Astrocyte (in vitro differentiated cells and primary cell): ENCODE measurements around the gene ALB. TPM values are rescaled to one million over a fixed set of nuclear protein-coding genes. Genes with fewer than 3 reads are reported as not detected.

Source experiments
- DNase-seq: peaks from one replicate; pipeline ENCODE4 v3.0.0-alpha.2; 2010; ENCODE audit warnings: low read depth
- FAIRE-seq: peaks from 2 replicates; lab custom pipeline; 2011; peaks lifted over from hg19 to GRCh38; lab: Jason Lieb, UNC
- H2AFZ ChIP-seq: 2 replicates; pipeline ENCODE4 v1.6.0; 2012; ENCODE audit warnings: low read depth, low read length, inconsistent platforms
- H3K27ac ChIP-seq: 2 replicates; pipeline ENCODE4 v1.5.1; 2011; ENCODE audit warnings: low read depth, low read length, inconsistent platforms
- H3K27me3 ChIP-seq: 2 replicates; pipeline ENCODE4 v1.6.0; 2011; ENCODE audit warnings: low read length, inconsistent platforms; ENCODE audit not compliant: insufficient read depth
- H3K36me3 ChIP-seq: 2 replicates; pipeline ENCODE4 v1.5.1; 2011; ENCODE audit warnings: low read length, inconsistent platforms; ENCODE audit not compliant: insufficient read depth
- H3K4me1 ChIP-seq: 2 replicates; pipeline ENCODE4 v1.5.1; 2011; ENCODE audit warnings: low read length, inconsistent platforms; ENCODE audit not compliant: insufficient read depth
- H3K4me2 ChIP-seq: 2 replicates; pipeline ENCODE4 v1.6.0; 2012; ENCODE audit warnings: low read length, inconsistent platforms
- H3K4me3 ChIP-seq: 2 replicates; pipeline ENCODE4 v1.5.1; 2011; ENCODE audit warnings: low read depth, mild to moderate bottlenecking, low read length, inconsistent platforms; ENCODE audit not compliant: insufficient read depth
- H3K79me2 ChIP-seq: 2 replicates; pipeline ENCODE4 v1.6.0; 2012; ENCODE audit warnings: mild to moderate bottlenecking, low read length, inconsistent platforms; ENCODE audit not compliant: insufficient read depth
- H3K9ac ChIP-seq: 2 replicates; pipeline ENCODE4 v1.6.0; 2012; ENCODE audit warnings: mild to moderate bottlenecking, low read length, inconsistent platforms
- H3K9me3 ChIP-seq: 2 replicates; pipeline ENCODE4 v1.5.1; 2012; ENCODE audit warnings: low read depth, mild to moderate bottlenecking, low read length, inconsistent platforms; ENCODE audit not compliant: insufficient read depth
- H4K20me1 ChIP-seq: 2 replicates; pipeline ENCODE4 v1.6.0; 2012; ENCODE audit warnings: low read length, inconsistent platforms; ENCODE audit not compliant: insufficient read depth
- H3K27ac Mint-ChIP-seq: one replicate; pipeline ENCODE4 v1.8.0; 2021; ENCODE audit warnings: mild to moderate bottlenecking, mixed read lengths; ENCODE audit not compliant: unreplicated experiment
- H3K27me3 Mint-ChIP-seq: one replicate; pipeline ENCODE4 v1.8.0; 2021; ENCODE audit warnings: low read depth, mixed read lengths; ENCODE audit not compliant: unreplicated experiment
- H3K36me3 Mint-ChIP-seq: one replicate; pipeline ENCODE4 v1.8.0; 2021; ENCODE audit warnings: low read depth, mixed read lengths; ENCODE audit not compliant: unreplicated experiment
- H3K4me1 Mint-ChIP-seq: one replicate; pipeline ENCODE4 v1.8.0; 2021; ENCODE audit warnings: low read depth, mixed read lengths; ENCODE audit not compliant: unreplicated experiment
- H3K4me3 Mint-ChIP-seq: one replicate; pipeline ENCODE4 v1.8.0; 2021; ENCODE audit warnings: mild to moderate bottlenecking, moderate library complexity, mixed read lengths; ENCODE audit not compliant: unreplicated experiment
- H3K9me3 Mint-ChIP-seq: one replicate; pipeline ENCODE4 v1.8.0; 2021; ENCODE audit warnings: mild to moderate bottlenecking, mixed read lengths; ENCODE audit not compliant: unreplicated experiment
- CTCF ChIP-seq: IDR thresholded peaks from 2 replicates; pipeline ENCODE4 v1.5.1; 2011; ENCODE audit warnings: low read depth, mild to moderate bottlenecking, inconsistent platforms, low read length, moderate library complexity; ENCODE audit not compliant: insufficient read depth
- EZH2 ChIP-seq: IDR thresholded peaks from 2 replicates; pipeline ENCODE4 v1.6.1; 2012; ENCODE audit warnings: mild to moderate bottlenecking, low read length, inconsistent platforms; ENCODE audit not compliant: insufficient read depth
- total RNA-seq: library from RNA; stranded (reverse); gene quantifications from 2 replicates; pipeline ENCODE4 v1.2.1, GENCODE V29; 2021

Gene ALB
- total RNA-seq, 1 donor from 2014 or later = not detected

- no peak overlapping the region for H3K4me3 ChIP-seq
- no peaks in the 10 kb centered on the region for H3K4me1 ChIP-seq
- Mint-ChIP-seq H3K27ac (no peak overlapping the region), H3K4me3 (no peak overlapping the region), H3K4me1 (no peaks in the 10 kb centered on the region), H3K9me3 (no peaks in the 10 kb centered on the region), H3K36me3 (no peaks in the 10 kb centered on the region), H3K27me3 (peaks cover 3% of the 10 kb centered on the region)
- no peaks in the 10 kb centered on the region for H3K79me2 ChIP-seq
- H3K9ac ChIP-seq = no peak overlapping the region
- H2AFZ ChIP-seq = no peak overlapping the region
- no peaks in the 10 kb centered on the region for H4K20me1 ChIP-seq
- no peak overlapping the region for H3K27ac ChIP-seq
- no peaks in the 10 kb centered on the region for H3K36me3 ChIP-seq
- FAIRE-seq = no peak
- TF ChIP-seq CTCF (no peak), EZH2 (no peak)
- no peak overlapping the region for H3K4me2 ChIP-seq
- no peaks in the 10 kb centered on the region for H3K9me3 ChIP-seq
- DNase-seq = no peak
- no peaks in the 10 kb centered on the region for H3K27me3 ChIP-seq
These were observed 32.8 kb downstream of the ALB start for GRCh38 chr4:73436674-73437557.

DNA sequence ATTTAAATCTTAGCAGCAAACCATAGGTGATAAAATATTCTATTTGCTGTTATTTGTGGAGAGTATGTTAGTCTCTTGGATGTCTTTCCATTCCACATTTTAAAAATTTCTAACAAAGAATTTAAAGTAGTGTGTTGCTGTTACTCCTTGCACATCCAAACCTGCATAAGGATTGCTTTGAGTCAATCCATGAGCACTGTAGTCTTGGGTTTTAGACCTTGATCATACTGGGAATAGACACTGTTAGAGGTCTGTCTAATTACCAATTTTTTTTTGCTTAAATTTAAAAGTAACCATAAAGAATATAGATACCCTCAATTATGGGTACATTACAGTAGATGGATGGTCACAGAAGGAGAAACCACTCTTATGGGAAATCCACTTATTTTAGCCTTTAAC is 33.5 kb downstream of the ALB start:
- no peak overlapping the region for H3K4me3 Mint-ChIP-seq
- peaks cover 3% of the 10 kb centered on the region for H3K27me3 Mint-ChIP-seq
- no peaks in the 10 kb centered on the region for H3K36me3 ChIP-seq
- no peaks in the 10 kb centered on the region for H3K27me3 ChIP-seq
- DNase-seq (no peak), FAIRE-seq (no peak)
- no peak overlapping the region for H2AFZ ChIP-seq
- no peaks in the 10 kb centered on the region for H3K9me3 ChIP-seq
- no peak for TF ChIP-seq CTCF
- no peak for TF ChIP-seq EZH2
- H3K79me2 ChIP-seq = no peaks in the 10 kb centered on the region
- no peak overlapping the region for H3K4me2 ChIP-seq
- H3K27ac ChIP-seq = no peak overlapping the region
- H3K27ac Mint-ChIP-seq = no peak overlapping the region
- H3K36me3 Mint-ChIP-seq = no peaks in the 10 kb centered on the region
- H3K9ac ChIP-seq = no peak overlapping the region
- H3K4me1 Mint-ChIP-seq = peaks cover 2% of the 10 kb centered on the region
- no peaks in the 10 kb centered on the region for H3K4me1 ChIP-seq
- H3K9me3 Mint-ChIP-seq = no peaks in the 10 kb centered on the region
- no peaks in the 10 kb centered on the region for H4K20me1 ChIP-seq
- no peak overlapping the region for H3K4me3 ChIP-seq

DNA sequence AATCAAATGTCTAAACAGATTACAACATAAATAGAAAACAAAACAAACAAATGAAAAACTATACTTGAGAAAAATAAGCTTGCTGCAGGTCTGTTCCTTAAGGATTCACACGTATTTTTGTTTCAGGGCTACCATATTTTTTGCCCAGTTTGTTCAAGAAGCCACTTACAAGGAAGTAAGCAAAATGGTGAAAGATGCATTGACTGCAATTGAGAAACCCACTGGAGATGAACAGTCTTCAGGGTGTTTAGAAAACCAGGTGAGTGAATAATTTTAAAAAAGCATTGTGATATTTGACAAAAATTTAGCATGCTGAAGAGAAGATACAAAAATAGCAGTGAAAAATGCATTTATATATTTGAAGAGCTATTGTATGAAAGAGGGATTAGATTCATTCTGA is 34.0 kb downstream of the ALB start:
- H3K4me3 Mint-ChIP-seq = no peak overlapping the region
- no peak overlapping the region for H3K27ac ChIP-seq
- H3K27ac Mint-ChIP-seq = no peak overlapping the region
- peaks cover 3% of the 10 kb centered on the region for H3K27me3 Mint-ChIP-seq
- H3K27me3 ChIP-seq = no peaks in the 10 kb centered on the region
- DNase-seq = no peak
- H4K20me1 ChIP-seq = no peaks in the 10 kb centered on the region
- no peak overlapping the region for H3K4me2 ChIP-seq
- H3K9me3 ChIP-seq = no peaks in the 10 kb centered on the region
- TF ChIP-seq EZH2 (no peak), CTCF (no peak)
- H3K4me1 ChIP-seq = no peaks in the 10 kb centered on the region
- H3K4me1 Mint-ChIP-seq = peaks cover 2% of the 10 kb centered on the region
- no peak overlapping the region for H2AFZ ChIP-seq
- H3K36me3 ChIP-seq = no peaks in the 10 kb centered on the region
- no peak overlapping the region for H3K4me3 ChIP-seq
- H3K79me2 ChIP-seq = no peaks in the 10 kb centered on the region
- no peaks in the 10 kb centered on the region for H3K9me3 Mint-ChIP-seq
- no peak for FAIRE-seq
- no peak overlapping the region for H3K9ac ChIP-seq
- no peaks in the 10 kb centered on the region for H3K36me3 Mint-ChIP-seq
